Stimulated activated CD8-positive, alpha-beta memory T cell treated with anti-CD3 and anti-CD28 coated beads, Interleukin-2, amount 100 ng/mL, for 48 hours (primary cell): ENCODE measurements around the gene PMS1.
"Not testable (repeated sequence)": the region's sequence is repeated elsewhere in the genome, so short reads cannot be mapped to it uniquely, and the experiment has no call there.

Experiments used
- DNase-seq, 2 donors: peaks; one replicate each; pipeline ENCODE4 v3.0.0-alpha.2; 2020; ENCODE audit warnings: low read depth in 2 of 2

The PMS1 gene

DNA sequence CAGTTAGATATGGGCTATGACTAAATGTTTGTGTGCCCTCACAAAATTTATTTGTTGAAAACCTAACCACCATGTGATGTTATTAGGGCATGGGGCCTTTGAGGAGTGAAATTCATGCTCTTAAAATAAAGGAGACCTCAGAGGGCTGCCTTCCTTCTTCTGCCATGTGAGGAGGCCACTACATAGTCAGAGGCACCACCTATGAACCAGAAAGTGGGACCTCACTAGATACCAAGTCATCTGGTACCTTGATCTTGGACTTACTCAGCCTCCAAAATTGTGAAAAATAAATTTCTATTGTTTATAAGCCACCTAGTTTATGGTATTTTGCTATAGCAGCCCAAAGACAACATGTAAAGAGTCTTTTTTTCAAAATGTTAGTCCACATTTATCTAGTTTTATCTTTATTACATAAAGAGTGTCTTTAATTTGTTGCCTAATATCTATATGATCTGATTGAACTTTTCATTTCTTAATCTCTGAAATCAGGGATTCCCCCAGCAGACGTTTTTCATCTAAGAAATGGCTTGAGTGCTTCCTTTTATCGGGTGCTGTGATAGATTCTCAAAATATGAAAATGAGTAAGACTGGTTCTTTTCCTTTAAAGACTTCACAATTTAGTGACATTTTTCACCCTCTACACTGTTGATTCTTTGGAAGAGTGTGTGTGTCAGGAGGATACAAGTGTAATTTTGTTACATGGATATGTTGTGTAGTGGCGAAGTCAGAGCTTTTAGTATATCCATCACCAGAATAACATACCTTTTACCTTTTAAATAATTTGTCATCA, 34.2 kb downstream of the PMS1 start:
- no peak for DNase-seq

DNA sequence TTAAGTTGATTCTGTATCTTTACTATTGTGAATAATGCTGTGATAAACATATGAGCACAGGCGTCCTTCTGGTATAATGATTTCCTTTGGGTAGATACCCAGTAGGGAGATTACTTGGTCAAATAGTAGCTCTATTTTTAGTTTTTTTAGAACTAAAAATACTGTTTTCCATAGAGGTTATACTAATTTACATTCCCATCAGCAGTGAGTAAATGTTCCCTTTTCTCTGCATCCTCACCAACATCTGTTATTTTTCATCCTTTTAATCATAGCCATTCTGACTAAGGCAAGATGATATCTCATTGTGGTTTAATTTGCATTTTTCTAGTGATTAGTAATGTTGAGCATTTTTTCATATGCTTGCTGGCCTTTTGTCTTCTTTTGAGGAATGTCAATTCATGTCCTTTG, 35.1 kb downstream of the PMS1 start:
- DNase-seq = no peak

DNA sequence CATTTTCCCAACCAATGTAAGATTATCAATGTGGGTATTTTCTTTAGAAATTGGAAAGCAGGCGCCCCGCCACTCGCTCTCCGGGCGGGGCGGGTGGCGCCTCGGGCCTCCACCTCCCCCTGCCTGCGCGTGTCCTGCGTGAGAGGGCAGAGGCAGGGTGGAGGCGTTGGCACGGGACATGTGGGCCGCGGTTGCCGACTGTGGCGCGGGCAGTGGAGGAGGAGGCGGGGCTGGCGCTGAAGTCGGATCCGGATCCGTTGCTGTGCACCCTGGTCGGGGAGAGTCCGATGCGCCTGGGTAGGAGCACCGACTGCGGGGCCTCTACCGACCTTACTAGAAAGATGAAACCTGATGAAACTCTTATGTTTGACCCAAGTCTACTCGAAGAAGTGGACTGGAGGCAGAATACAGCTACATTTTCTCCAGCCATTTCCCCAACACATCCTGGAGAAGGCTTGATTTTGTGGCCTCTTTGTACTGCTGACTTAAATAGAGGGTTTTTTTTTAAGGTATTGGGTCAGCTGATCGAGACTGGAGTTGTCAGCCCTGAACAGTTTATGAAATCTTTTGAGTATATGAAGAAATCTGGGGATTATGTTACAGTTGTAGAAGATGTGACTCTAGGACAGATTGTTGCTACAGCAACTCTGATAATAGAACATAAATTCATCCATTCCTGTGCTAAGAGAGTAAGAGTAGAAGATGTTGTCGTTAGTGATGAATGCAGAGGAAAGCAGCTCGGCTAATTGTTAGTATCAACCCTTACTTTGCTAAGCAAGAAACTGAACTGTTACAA, 37.9 kb downstream of the PMS1 start:
- DNase-seq = no peak

DNA sequence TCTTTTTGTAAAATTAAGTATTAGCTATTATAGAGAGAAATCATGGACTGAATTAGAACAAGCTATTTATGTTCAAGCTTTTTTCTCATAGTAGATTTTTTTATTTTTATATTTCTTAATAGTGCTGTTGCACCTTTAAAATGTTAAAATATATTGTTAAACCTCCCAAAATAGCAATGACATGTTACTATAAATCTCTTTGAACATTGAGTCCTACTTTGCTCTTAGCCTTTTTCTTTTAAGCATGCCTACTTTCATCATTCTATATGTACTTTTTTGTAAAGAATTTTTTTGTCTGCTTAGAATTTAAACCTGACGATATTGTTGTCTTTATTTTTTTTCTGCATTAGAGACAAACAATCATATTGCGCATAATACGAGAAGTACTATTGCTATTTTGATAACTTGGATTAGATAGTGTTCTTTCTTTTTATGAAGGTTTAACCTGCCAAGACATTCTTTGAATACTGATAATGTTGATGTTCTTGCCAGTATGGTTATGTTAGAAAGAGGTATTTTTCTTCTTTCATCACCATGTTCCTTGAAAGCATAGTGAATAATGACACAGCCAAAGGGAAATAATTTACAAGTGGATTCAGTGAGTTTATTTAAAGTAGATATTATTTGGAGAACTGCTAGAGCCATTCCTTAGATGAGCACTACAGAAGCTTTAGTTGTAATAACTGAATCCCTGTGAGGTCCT, 40.6 kb downstream of the PMS1 start:
- no peak for DNase-seq

DNA sequence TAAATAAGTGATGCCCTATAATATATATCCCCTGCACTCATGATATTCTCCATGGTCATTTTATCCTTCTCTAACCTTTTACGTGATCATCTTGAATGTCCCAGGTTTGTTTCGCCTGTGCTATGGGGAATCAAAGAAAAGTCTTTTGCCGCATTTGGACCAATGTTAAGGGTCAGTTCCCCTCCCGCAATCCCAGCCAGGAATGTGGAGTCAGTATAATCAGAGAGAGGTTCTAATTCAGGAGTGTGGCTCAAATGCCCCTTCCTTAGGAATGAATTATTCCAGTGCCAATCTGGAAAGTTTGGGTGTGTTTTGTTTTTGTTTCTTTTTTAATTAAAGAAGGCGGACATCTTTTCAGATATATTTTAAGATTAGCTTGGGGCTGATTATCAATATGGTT, 41.8 kb downstream of the PMS1 start:
- DNase-seq = no peak

DNA sequence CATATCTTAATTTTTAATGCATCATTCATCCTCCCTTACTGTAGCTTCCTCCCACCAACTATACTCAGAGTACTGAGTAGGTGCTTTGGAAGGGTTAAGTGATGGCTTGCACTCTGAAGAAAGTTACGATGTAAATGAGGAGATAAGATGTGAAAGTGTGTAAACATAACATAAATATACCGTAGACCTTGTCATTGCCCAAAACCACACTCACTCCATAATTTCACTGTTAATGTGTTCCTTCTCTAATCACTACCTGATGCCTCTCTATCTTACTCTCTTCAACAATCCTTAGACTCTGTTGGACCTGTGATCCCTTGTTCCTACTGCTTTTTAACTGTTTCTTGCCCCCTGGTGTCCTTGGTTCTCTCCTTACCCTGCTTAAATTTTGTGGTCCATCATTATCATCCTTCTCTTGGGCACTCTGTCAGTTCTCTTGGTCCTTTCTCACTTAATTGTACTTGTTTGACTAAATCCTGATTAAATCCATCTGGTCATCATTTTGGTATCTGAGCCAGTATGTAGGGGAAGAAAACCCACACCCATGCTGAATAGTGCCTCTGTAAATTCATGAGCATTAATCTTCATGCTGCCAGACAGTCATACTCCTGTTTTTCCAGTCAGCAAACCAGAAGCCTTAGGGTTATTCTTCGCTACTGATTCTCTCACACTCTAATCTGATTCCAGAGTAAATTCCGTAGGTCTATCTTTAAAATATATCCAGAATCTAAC, 45.0 kb downstream of the PMS1 start:
- no peak for DNase-seq

DNA sequence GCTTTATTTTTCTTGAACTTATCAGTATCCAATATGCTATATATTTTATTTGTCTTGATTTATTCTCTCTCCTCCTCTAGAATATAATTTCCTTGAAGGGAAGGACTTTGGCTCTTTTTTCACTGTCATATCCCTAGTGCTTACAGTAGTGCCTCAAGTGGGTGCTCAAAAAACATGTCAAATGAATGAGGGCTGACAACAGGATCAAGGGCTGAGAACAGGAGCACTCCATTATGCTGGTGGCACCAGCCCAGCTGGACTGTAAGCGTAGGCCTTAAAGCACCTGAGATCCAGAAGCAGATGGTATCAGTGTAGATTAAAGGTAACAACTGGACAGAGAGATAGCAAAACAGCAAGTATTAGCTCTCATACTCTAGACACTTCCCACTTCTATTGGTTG, 46.3 kb downstream of the PMS1 start:
- no peak for DNase-seq

DNA sequence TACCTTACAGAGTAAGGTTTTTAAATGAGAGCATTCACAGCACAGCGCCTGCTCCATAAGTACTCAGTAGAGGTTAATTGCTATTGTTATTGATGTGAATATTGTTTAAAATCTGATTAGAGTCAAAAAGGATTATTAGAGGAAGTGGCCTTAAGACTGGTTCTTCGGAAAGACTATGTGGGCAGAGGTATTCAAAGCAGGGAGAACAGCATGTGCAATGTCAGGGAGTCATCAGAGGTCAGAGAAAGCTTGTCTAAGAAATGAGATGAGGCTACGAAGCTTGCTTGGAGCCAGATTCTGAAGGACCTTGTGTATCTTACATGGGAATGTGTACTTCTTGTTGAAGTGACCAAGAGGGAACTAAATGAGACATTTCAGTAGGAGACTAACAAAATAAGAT, 49.8 kb downstream of the PMS1 start:
- no peak for DNase-seq

DNA sequence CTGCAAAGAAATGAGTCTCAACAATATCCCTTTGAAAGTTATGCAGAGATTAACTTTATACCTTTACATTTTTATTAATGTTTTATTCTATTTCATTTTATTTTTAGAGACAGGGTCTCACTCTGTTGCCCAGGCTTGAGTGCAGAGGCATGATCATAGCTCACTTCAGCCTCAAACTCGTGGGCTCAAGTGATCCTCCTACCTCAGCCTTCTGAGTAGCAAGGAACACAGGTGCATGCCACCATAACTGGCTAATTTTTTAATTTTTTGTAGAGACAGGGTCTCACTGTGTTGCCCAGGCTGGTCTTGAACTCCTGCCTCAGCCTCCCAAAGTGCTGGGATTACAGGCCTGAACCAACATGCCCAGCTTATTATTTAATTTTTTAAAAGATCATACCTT, 50.4 kb downstream of the PMS1 start:
- DNase-seq = not testable (repeated sequence)

DNA sequence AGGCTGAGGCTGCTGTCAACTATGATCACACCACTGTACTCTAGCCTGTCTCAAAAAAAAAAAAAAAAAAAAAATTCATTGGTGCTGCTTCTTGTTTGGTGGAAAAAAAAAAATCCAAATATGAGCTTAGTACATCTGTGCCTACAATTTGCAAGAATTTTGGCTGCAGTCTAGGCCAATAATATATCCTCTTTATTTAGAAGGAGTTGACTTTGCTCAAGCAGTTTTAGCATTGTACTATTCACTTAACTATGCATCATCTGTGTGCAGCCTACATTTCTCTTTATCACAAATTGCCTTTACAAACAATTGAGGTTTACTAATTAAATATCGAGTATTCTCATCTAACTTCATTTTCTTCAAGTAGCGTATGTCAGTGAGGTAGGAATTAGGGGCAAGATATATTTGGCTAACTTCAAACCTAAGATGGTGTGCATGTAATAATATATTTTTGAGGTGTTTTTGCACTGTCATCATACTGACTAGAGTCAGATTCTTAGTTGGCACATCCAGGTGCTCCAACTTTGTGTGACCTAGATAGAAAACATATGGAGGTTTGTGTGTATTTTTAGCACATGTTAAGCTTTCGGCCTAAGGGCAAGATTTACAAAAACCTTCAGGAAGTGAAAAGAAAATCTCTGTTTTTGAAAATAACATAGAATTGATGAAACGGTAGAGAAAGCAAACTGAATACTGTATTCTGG, 51.8 kb downstream of the PMS1 start:
- DNase-seq = no peak

DNA sequence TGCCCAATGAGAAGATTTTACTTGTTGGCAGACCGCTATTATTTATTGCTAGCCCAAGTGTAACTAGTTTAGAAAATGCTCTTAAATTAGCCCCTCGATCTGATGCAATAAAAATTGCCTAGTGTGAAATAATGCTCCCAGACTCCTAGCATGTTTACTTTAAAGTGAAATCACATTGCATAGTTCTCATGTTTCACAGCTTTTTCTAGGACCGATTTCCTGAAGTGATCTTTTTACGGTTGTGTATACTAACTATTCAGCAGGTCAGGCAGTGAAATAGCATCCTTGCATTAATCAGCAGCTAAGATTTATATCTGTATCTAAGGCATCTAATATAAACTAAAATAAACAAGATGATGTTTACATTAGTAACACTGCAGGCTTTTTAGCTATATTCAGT, 52.4 kb downstream of the PMS1 start:
- DNase-seq = no peak

DNA sequence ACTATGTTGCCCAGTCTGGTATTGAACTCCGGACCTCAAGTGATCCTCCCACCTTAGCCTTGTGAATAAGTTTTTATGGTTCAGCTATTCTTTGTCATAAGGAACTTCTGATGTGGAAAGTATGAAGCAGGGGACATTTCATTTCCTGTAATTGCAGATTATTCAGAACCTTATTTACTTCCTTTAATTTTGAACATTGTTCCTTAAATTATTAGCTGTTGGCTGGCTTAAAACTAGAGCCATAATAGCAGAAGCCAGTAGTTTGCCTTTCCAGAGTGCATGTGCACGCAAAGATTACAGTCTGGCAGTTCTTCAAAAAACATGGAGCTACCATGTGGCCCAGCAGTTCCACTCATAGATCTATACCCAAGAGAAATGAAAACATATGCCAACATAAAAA, 53.1 kb downstream of the PMS1 start:
- DNase-seq = no peak

DNA sequence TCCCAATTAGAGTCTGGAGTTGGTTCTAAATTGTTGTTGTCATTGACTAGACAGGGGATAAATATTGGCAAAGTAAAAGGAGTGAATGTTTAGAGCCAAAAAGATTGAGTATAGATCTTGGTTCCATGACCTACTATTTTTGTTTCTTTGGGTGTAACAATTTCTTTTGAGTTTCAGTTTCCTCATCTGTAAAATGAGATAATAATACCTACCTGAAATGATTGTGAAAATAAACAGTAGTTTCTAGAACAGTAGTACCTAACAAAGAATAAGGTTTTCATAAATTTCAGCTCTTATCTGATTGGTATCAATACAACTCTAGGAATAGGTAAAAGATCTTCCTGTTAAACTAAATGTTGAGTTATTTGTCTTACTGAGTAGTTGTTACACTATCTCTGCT, 56.8 kb downstream of the PMS1 start:
- no peak for DNase-seq

DNA sequence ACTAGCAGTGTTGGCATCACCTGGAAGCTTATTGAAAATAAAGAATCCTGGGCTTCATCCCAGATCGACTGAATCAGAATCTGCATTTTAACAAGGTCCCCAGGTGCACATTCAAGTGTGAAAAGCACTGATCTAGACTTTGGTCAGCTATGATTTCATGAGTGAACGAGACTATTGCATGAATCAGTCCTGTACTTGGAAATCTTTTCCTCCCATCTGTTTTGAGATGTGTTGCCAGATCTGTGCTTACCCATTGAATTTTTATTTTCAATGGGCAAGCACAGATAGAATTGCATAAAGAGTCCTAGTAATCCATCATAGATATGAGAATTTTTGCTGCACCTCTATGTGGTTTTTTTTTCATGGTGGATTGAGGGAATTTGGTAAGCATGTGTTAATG, 64.0 kb downstream of the PMS1 start:
- DNase-seq = no peak

DNA sequence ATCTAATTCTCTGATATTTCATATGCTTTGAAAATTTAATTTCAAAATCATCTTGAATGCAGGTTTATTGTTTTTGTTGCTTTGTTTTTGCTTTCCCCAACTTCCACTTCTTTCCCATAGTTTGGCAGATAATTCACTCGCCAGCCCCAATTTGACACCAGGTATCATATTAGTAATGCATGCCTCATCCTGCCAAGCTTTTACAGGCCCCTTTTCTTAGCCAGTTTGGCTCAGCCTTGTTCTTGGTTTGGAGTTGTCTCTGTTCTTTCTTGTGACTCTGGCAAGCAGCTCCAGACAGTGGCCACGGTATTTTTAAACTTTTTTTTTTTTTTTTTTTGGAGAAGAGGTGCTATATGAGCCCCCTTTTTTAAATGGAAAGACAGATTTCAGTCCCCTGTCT, 65.3 kb downstream of the PMS1 start:
- DNase-seq = no peak

DNA sequence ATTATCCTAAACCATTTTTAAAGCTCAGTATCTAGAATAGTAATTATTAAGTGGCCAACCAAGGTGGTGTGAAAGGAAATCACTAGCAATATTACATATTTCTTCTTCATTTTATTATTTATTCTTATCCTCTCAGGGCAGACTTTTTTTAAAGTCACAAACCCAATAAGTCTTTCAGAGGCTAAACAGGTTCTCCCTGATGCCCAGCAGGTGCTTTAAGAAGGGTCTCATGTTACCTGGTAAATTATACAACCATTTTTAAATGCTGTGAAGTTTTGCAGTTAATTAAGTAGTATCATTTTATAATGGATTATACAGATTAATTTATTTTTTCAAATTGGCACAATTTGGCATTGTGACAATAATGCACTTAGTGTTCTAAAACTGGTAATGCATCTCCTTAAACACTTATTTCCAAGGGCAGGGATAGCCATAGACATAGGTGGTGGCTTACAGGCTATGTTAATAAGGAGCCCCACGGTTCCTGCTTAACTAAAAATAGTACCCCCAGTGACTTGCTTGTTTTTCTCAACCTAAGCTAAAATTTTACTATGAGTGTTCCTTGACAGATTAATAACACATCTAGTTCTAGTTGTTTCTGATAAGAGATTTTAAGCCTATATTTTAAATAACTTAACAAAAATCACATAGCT, 67.0 kb downstream of the PMS1 start:
- DNase-seq = no peak

DNA sequence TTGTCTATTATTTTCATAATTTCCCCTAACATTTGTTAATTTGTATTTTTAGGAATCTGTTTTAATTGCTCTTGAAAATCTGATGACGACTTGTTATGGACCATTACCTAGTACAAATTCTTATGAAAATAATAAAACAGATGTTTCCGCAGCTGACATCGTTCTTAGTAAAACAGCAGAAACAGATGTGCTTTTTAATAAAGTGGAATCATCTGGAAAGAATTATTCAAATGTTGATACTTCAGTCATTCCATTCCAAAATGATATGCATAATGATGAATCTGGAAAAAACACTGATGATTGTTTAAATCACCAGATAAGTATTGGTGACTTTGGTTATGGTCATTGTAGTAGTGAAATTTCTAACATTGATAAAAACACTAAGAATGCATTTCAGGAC, 69.9 kb downstream of the PMS1 start:
- DNase-seq = no peak

DNA sequence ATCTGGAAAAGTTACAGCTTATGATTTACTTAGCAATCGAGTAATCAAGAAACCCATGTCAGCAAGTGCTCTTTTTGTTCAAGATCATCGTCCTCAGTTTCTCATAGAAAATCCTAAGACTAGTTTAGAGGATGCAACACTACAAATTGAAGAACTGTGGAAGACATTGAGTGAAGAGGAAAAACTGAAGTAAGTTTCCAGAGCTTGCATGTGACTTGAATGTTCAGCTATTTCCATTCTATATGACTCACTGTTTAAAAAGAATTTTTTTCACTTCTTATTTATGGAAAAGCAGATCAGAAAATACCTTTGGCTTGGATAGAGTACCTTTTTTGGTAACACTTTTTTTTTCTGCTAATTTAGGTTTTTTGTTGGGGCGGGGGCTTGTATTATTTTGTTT, 70.7 kb downstream of the PMS1 start:
- DNase-seq = no peak

DNA sequence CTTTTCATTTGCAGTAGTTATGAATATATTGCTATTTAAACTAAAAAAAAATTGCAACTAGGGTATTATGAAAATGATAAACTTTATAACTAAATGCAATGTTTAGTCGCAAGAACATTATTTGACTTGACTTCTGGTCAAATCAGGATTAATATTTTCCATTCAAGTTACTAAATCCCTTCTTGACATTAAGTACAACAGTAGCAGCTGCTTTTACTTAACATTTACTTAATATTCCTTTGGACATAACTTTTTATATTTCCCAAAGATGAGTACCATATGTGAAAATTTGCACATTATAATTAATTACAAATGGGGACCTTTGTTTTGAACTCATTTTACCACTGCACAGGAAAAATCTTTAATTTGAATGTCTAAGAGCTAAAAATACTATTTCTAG, 74.0 kb downstream of the PMS1 start:
- DNase-seq = no peak

DNA sequence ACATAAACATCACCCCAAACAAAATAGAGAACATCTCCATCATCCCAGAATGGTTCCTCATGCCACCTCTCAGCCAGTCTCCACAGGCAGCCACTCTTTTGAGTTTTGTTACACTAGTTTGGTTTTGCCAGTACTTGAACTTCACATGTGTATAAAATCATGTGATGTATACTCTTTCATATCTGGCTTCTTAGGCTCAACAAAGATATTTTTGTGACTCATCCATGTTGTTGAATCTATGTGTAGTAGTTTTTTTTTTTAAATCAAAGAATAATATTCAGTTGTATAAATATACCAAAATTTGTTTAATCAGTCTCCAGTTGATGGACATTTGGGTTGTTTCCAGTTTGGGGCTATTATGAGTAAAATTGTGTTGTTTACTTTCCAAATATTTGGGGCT, 75.9 kb downstream of the PMS1 start:
- no peak for DNase-seq

DNA sequence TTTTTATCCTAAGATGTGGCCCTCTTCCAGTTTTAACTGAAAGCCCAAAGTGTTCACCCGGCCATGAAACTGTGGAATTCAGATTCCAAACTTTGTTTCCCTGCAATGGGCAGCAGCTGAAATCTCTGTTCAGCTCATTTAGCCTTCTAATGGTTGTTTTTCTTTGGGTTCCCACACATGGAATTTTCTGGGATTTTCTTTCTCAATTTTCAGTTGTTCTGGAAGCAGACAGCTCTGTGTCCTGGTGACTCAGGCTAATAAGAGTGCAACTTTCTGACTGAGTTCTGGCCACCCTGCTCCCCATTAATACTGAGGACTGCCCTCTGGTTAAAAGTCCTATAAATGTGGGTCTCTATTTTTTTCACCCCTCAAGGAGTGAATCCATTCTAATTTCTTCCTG, 78.5 kb downstream of the PMS1 start:
- no peak for DNase-seq
